Brain microvascular endothelial cell (primary cell): Measurements from ENCODE around the gene VAPA.

ENCODE experiments used
- DNase-seq: peaks from one replicate; pipeline ENCODE4 v3.0.0-alpha.2; 2020
- H3K27ac ChIP-seq: fragments of 250-450 bp; sonication (Bioruptor Pico); 2 replicates; pipeline ENCODE4 v1.5.1; 2020; ENCODE audit warnings: mild to moderate bottlenecking, moderate library complexity
- H3K27me3 ChIP-seq: fragments of 250-450 bp; sonication (Bioruptor Pico); replicated peaks from 2 replicates; pipeline ENCODE4 v1.5.1; 2020; ENCODE audit warnings: mild to moderate bottlenecking
- H3K36me3 ChIP-seq: fragments of 250-450 bp; sonication (Bioruptor Pico); replicated peaks from 2 replicates; pipeline ENCODE4 v1.5.1; 2020; ENCODE audit warnings: mild to moderate bottlenecking
- H3K4me3 ChIP-seq: 2 replicates; pipeline ENCODE4 v1.5.1; 2011; ENCODE audit warnings: low read depth, mild to moderate bottlenecking, control low read depth, low read length, moderate library complexity
- in situ Hi-C: cut with HindIII; loops from 2 replicates; pipeline ENCODE4 v1.10.0; 2017; ENCODE audit warnings: low sequenced_read_pairs, low pct_ligation_motif_present
- TF ChIP-seq, protein P1 (sequence below): IDR thresholded peaks from 2 replicates; pipeline ENCODE4 v1.5.1; 2011; ENCODE audit warnings: low read depth, mild to moderate bottlenecking, moderate library complexity, low read length, control low read depth, inconsistent platforms; ENCODE audit errors: missing control alignments

The VAPA gene

DNA sequence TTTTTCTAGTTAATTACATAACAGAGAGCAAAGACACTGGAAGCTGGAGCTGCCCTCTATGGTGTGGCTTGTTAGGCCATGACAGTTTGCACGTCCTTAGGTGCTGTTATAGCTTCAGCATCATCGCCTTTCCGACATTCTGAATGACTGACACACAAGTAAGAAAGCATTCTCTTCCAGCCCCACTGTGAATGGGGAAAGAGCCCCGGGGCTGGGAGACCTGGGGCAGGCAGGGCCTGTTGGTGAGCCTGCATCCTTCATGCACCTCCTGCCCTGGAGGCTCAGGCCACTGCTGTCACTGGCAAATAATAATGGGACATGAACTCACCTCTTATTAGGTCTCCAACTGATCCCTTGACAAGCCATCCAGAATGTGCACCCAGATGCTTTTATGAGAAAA is 71.8 kb downstream of the VAPA start:
- H3K27ac ChIP-seq, result no peak overlapping the region
- in situ Hi-C loops, result no loop called here
- H3K27me3 ChIP-seq, result no peaks in the 10 kb centered on the region
- no peak overlapping the region for H3K4me3 ChIP-seq
- TF ChIP-seq, protein P1, sequence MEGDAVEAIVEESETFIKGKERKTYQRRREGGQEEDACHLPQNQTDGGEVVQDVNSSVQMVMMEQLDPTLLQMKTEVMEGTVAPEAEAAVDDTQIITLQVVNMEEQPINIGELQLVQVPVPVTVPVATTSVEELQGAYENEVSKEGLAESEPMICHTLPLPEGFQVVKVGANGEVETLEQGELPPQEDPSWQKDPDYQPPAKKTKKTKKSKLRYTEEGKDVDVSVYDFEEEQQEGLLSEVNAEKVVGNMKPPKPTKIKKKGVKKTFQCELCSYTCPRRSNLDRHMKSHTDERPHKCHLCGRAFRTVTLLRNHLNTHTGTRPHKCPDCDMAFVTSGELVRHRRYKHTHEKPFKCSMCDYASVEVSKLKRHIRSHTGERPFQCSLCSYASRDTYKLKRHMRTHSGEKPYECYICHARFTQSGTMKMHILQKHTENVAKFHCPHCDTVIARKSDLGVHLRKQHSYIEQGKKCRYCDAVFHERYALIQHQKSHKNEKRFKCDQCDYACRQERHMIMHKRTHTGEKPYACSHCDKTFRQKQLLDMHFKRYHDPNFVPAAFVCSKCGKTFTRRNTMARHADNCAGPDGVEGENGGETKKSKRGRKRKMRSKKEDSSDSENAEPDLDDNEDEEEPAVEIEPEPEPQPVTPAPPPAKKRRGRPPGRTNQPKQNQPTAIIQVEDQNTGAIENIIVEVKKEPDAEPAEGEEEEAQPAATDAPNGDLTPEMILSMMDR, result no peak
- DNase-seq, result no peak
- H3K36me3 ChIP-seq, result no peaks in the 10 kb centered on the region

DNA sequence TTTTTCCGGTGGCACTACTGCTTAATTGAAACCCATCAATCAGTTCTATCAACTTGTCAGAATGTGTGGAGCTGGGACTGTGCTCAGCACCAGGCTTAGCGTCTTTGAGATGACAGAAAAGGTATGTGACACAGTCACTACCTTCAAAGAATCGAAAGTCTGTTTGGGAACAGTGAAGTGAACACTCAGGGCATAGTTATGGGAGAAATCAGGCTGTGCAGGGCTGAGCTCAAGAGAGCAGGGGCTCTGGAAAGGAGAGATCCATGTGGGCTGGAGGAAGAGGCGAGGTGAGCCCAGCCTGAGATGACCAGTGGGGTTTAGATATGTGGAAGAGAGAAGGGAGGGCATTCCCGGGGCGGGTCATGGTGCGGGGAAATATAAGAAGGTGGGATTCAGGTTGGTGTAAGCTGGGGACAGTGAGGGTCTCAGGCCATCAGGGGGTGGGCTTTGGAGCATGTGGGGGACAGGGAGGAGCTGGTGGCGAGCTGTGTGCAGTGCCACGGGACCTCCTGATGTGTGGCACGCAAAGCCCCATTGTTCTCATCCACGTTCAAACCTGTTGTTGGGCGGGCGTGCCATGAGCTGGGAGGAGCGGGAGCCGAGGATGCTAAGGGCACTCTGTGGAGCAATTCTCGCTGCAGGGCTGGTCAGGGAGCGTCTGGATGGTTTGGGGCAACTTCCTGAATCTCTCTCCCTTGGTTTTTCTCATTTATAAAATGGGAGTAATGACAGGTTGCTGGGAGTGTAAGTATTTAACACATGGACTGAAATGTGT is 72.5 kb downstream of the VAPA start:
- TF ChIP-seq, protein P1, result no peak
- no peak for DNase-seq
- no peak overlapping the region for H3K27ac ChIP-seq
- no peaks in the 10 kb centered on the region for H3K27me3 ChIP-seq
- no peaks in the 10 kb centered on the region for H3K36me3 ChIP-seq
- in situ Hi-C loops, result no loop called here
- no peak overlapping the region for H3K4me3 ChIP-seq

DNA sequence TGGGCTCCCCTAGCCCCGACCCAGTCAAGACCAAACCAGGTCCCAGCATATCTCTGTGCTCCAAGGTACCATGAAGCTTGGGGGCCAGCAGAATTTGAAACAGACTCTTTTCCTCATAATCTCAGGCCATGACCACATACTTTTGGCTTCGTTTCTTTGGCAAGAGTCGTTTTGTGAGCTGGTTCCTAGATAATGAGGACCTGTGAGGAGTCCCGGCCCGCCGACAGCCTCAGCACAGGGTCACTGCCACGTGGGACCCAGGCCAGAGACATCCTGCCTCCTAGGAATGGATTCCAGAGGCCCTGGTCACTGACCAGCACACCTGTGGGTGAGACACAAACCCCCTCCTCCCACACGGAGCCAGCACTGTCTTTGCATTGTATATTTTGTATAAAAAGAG is 73.5 kb downstream of the VAPA start:
- in situ Hi-C loops, result no loop called here
- TF ChIP-seq, protein P1, result no peak
- H3K36me3 ChIP-seq, result no peaks in the 10 kb centered on the region
- no peak overlapping the region for H3K4me3 ChIP-seq
- no peak overlapping the region for H3K27ac ChIP-seq
- DNase-seq, result no peak
- H3K27me3 ChIP-seq, result no peaks in the 10 kb centered on the region

DNA sequence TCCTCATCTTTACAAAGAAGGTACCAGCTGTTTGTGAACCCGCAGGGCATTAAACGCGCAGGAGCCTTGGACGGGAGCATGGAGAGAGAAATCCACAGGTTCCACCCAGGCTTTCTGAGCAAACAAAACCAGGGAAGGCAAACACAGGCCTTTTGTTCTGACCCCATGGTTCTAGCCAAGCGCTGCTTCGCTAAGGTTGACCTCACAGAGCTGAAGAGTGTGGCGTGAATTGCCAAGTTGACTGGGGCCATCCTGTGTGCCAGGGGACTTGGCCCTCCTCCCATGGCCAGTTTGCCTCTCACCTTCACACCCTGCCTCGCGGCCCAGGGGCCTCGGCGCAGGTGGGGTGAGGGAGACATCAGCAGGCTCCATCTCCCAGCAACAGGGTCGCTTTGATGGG is 74.1 kb downstream of the VAPA start:
- H3K27ac ChIP-seq, result no peak overlapping the region
- no peaks in the 10 kb centered on the region for H3K27me3 ChIP-seq
- no peak for DNase-seq
- no peak overlapping the region for H3K4me3 ChIP-seq
- no peaks in the 10 kb centered on the region for H3K36me3 ChIP-seq
- TF ChIP-seq, protein P1, result no peak
- in situ Hi-C loops, result no loop called here

DNA sequence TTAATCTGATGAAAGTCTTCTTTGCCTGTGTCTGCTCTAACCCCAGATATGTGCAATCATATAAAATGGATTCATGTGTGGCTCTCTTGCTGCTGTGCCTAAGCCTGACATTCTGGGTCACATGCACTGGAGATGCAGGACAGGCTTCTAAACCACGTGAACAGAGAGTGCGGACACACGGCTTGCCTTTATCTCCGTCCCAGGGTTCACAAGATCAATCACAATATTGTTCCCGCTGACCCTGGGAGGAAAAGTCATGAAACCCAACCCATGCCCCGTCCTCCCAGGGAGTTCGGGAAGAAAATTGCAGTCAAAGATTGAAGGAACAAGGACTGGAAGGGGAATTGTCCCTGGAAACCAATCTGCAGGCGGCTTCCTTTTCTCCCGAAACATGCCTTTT is 74.8 kb downstream of the VAPA start:
- Histone ChIP-seq H3K36me3 (no peaks in the 10 kb centered on the region), H3K27me3 (no peaks in the 10 kb centered on the region), H3K4me3 (no peak overlapping the region), H3K27ac (no peak overlapping the region)
- in situ Hi-C loops, result no loop called here
- DNase-seq, result no peak
- TF ChIP-seq, protein P1, result no peak

DNA sequence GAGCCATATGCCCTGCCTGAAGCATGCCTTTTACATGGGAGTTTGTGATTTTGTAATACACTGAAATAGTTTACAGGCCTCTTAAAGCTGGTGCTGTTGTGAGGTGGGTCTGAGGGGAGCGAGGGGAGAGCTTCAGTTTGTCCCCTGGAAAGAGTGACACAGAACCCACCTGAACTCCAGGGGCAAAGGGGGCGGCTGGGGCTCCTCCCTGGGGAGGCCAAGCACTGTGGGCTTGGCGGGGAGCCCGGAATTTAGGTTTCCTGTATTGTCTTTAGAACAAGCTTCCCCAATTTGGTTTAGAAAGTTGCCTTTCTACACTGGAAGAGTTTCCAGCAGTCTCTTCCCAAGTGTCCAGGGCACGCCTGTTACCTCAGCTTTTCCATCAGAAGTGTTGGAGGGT is 75.7 kb downstream of the VAPA start:
- in situ Hi-C loops, result no loop called here
- DNase-seq, result no peak
- Histone ChIP-seq H3K27ac (no peak overlapping the region), H3K4me3 (no peak overlapping the region), H3K36me3 (no peaks in the 10 kb centered on the region), H3K27me3 (no peaks in the 10 kb centered on the region)
- TF ChIP-seq, protein P1, result no peak
